ENCODE results near the gene NTM.

DNA sequence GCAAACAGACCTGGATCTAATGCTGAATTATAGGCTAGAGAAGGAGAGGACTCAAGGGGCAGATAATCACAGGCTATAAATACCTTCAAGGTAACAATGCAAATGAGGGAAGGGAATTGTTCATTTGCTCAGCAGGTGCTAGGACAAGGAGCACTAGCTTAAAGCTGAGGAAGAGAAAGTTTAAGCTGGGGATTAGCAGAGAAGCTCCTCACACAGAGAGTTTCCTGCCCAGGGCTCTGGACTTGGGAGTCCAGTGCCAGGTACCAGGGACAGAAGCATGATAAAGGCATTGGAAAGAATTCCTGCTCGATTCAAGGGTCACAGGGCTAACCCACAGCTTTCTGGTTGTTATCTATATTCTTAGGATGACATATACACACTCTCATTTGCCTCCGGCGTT lies 509.9 kb downstream of the NTM start:
- TF ChIP-seq, protein P1, sequence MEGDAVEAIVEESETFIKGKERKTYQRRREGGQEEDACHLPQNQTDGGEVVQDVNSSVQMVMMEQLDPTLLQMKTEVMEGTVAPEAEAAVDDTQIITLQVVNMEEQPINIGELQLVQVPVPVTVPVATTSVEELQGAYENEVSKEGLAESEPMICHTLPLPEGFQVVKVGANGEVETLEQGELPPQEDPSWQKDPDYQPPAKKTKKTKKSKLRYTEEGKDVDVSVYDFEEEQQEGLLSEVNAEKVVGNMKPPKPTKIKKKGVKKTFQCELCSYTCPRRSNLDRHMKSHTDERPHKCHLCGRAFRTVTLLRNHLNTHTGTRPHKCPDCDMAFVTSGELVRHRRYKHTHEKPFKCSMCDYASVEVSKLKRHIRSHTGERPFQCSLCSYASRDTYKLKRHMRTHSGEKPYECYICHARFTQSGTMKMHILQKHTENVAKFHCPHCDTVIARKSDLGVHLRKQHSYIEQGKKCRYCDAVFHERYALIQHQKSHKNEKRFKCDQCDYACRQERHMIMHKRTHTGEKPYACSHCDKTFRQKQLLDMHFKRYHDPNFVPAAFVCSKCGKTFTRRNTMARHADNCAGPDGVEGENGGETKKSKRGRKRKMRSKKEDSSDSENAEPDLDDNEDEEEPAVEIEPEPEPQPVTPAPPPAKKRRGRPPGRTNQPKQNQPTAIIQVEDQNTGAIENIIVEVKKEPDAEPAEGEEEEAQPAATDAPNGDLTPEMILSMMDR (IDR thresholded peaks at IDR 0.05) = no peak
- no peak for TF ChIP-seq POLR2A (IDR thresholded peaks at IDR 0.05)

Data from adrenal gland (tissue), 5 donors.